Hepatocyte (in vitro differentiated cells): ENCODE measurements around the gene MAB21L4.

Experiments
- CTCF ChIP-seq: fragments of 200-600 bp; sonication (generic); IDR thresholded peaks from 2 replicates; pipeline ENCODE4 v1.5.1; 2016; ENCODE audit warnings: antibody characterized with exemption, mild to moderate bottlenecking; ENCODE audit not compliant: poor library complexity
- EZH2 ChIP-seq: fragments of 200-600 bp; sonication (generic); IDR thresholded peaks from 2 replicates; pipeline ENCODE4 v1.6.1; 2016; ENCODE audit warnings: antibody characterized with exemption, mild to moderate bottlenecking, borderline replicate concordance
- EZH2phosphoT487 ChIP-seq: fragments of 200-600 bp; sonication (generic); IDR thresholded peaks from one replicate; pipeline ENCODE4 v1.6.1; 2018; ENCODE audit warnings: antibody characterized with exemption, mild to moderate bottlenecking, low read depth, moderate library complexity; ENCODE audit not compliant: unreplicated experiment, severe bottlenecking

DNA sequence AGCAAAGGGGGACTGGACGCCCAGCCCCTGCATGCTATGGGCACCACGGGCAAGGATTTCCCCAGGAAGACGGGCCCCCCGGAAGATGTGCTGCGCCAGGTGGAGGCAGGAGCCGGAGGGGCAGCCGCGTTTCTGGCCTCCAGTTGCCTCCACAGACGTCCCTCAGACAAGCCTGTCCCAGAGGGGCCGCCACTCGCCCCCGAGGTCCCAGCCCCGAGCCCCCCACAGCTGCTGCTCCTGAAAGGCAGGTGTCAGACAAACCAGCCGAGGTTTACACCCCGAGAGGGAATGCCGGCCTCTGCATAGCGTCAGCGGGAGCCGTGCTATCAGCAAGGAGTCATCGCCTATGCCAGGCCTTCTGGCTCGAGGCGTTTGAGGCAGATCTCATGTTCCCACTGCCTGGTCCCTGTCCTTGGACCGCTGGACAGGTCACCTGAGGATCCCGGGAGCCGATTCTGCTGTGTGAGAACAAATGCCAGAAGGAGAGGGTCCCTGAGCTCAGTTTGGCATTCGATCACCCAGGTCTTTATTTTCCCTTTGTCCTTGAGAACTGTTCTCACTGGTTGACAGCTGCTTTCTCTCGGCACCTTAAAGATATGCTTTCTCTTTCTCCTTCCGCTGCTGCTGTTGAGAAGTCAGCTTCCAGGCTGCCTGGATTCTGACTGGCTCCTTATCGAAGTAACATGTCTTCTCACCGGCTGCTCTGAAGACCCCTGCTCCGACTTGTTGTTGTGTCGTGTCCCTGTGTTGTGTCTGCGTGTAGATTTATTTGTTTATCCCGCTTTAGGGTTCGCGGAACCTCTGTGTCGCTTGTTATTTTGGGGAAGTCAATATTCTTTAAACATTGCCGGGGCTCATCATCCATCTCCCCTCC is 30.8 kb upstream of the MAB21L4 start:
- TF ChIP-seq CTCF, result no peak
- TF ChIP-seq EZH2, result no peak
- no peak for TF ChIP-seq EZH2phosphoT487
